B cell (primary cell): ENCODE data around the gene PDE4DIP. TPM values are rescaled to one million over a fixed set of nuclear protein-coding genes. Genes with fewer than 3 reads are reported as not detected.
"Not testable (repeated sequence)": the region's sequence is repeated elsewhere in the genome, so short reads cannot be mapped to it uniquely, and the experiment has no call there.

Source experiments
- ATAC-seq: fragments of 200-7000 bp; cut with Tn5 transposase; one replicate; pipeline ENCODE4 v1.10.0; 2021; ENCODE audit warnings: low read depth, mild to moderate bottlenecking, moderate number of reproducible peaks, moderate library complexity
- CTCF ChIA-PET: fragments of 350-600 bp; sonication (Branson Sonifier 250); formaldehyde crosslinking; loops from one replicate; lab custom pipeline; 2021; ENCODE audit warnings: antibody characterized with exemption, inconsistent platforms; lab: Charles Lee
- POLR2A ChIA-PET: fragments of 350-600 bp; sonication (Branson Sonifier 250); formaldehyde crosslinking; loops from one replicate; lab custom pipeline; 2021; ENCODE audit warnings: antibody characterized with exemption; lab: Charles Lee
- DNase-seq: peaks from one replicate; pipeline ENCODE4 v3.0.0; 2013
- H2AFZ ChIP-seq: 2 replicates; pipeline ENCODE4 v1.6.1; 2012; ENCODE audit warnings: mild to moderate bottlenecking, low read depth, low read length; ENCODE audit not compliant: insufficient read depth, poor library complexity, severe bottlenecking
- H3K27ac ChIP-seq, 2 donors: 1 replicate in 1 of 2; 2 replicates in 1 of 2; pipeline ENCODE4 v1.5.1; 2012 to 2013; ENCODE audit warnings: low read length in 2 of 2, mild to moderate bottlenecking in 2 of 2, moderate library complexity in 1 of 2
- H3K27me3 ChIP-seq, 4 experiments: fragments of 200-600 bp in 1 of 4; sonication (generic) in 1 of 4; replicated peaks in 1 of 4; 1 replicate in 2 of 4; 2 replicates in 2 of 4; pipeline versions ENCODE4 v1.6.1 to v1.7.0; 2013 to 2016; ENCODE audit warnings: low read length in 3 of 4, mild to moderate bottlenecking in 2 of 4, mixed read lengths in 1 of 4, moderate library complexity in 1 of 4; ENCODE audit not compliant: insufficient read depth in 4 of 4, control insufficient read depth in 3 of 4; ENCODE audit errors: control extremely low read depth in 1 of 4
- H3K36me3 ChIP-seq, 2 experiments: replicated peaks in 1 of 2; 1 replicate in 1 of 2; 2 replicates in 1 of 2; pipeline versions ENCODE4 v1.6.1 to v1.7.1; 2013; ENCODE audit warnings: low read length in 1 of 2; ENCODE audit not compliant: insufficient read depth in 2 of 2, control insufficient read depth in 1 of 2; ENCODE audit errors: control extremely low read depth in 1 of 2, extremely low read depth in 1 of 2
- H3K4me1 ChIP-seq, 2 donors: fragments of 200-600 bp in 1 of 2; sonication (generic) in 1 of 2; 1 replicate in 1 of 2; 2 replicates in 1 of 2; pipeline versions ENCODE4 v1.5.1 to v1.6.1; 2013 to 2017; ENCODE audit warnings: low read length in 2 of 2; ENCODE audit not compliant: control insufficient read depth in 2 of 2, insufficient read depth in 2 of 2
- H3K4me2 ChIP-seq: replicated peaks from 2 replicates; pipeline ENCODE3; 2012; ENCODE audit warnings: mild to moderate bottlenecking, low read depth, low read length; ENCODE audit not compliant: poor library complexity, severe bottlenecking
- H3K4me3 ChIP-seq, 5 experiments: fragments of 200-600 bp in 1 of 5; sonication (generic) in 1 of 5; 1 replicate in 3 of 5; 2 replicates in 2 of 5; pipeline versions ENCODE4 v1.5.1 to v1.7.0; 2011 to 2016; ENCODE audit warnings: low read length in 4 of 5, mild to moderate bottlenecking in 4 of 5, low read depth in 2 of 5, control low read depth in 1 of 5, moderate library complexity in 1 of 5; ENCODE audit not compliant: insufficient read depth in 1 of 5; ENCODE audit errors: control extremely low read depth in 1 of 5, extremely low read depth in 1 of 5
- H3K79me2 ChIP-seq: fragments of 200-600 bp; sonication (generic); one replicate; pipeline ENCODE4 v1.6.0; 2016; ENCODE audit warnings: low read length; ENCODE audit not compliant: control insufficient read depth, insufficient read depth
- H3K9ac ChIP-seq: fragments of 200-600 bp; sonication (generic); 2 replicates; pipeline ENCODE4 v1.6.1; 2017; ENCODE audit warnings: mild to moderate bottlenecking, low read length, moderate library complexity
- H3K9me3 ChIP-seq, 3 donors: one replicate each; pipeline versions ENCODE4 v1.6.1 to v1.7.1; 2013; ENCODE audit warnings: low read length in 2 of 3; ENCODE audit not compliant: control insufficient read depth in 2 of 3, insufficient read depth in 1 of 3; ENCODE audit errors: control extremely low read depth in 1 of 3
- H4K20me1 ChIP-seq: 2 replicates; pipeline ENCODE4 v1.6.0; 2012; ENCODE audit warnings: mild to moderate bottlenecking, low read length; ENCODE audit not compliant: insufficient read depth, control insufficient read depth, poor library complexity, severe bottlenecking
- H3K27ac Mint-ChIP-seq: one replicate; pipeline ENCODE4 v1.8.0; 2021; ENCODE audit warnings: mixed read lengths
- H3K27me3 Mint-ChIP-seq: one replicate; pipeline ENCODE4 v1.8.0; 2021; ENCODE audit warnings: mixed read lengths
- H3K4me1 Mint-ChIP-seq: one replicate; pipeline ENCODE4 v1.8.0; 2021; ENCODE audit warnings: mixed read lengths
- H3K4me3 Mint-ChIP-seq: one replicate; pipeline ENCODE4 v1.8.0; 2021; ENCODE audit warnings: mixed read lengths
- H3K9me3 Mint-ChIP-seq: one replicate; pipeline ENCODE4 v1.8.0; 2022; ENCODE audit warnings: mixed read lengths; ENCODE audit not compliant: insufficient read depth
- WGBS: methylation state at CpG from one replicate; pipeline ENCODE4 v1.1.5; 2013; ENCODE audit warnings: missing lambda C conversion rate; ENCODE audit not compliant: insufficient coverage; 5-methylcytosine and 5-hydroxymethylcytosine counted together
- intact Hi-C: fragments of 100-400 bp; cut with micrococcal nuclease; formaldehyde crosslinking; loops from one replicate; pipeline ENCODE4 v1.10.0; 2022
- polyA plus RNA-seq: library from polyadenylated mRNA; depleted of rRNA; stranded (reverse); fragments of >200 nt; gene quantifications from 2 replicates; pipeline ENCODE4 v1.2.3, GENCODE V29; 2012
- total RNA-seq, 2 donors: library from RNA; stranded (reverse); fragments of 120-200 nt in 1 of 2; gene quantifications; 1 replicate in 1 of 2; 2 replicates in 1 of 2; pipeline versions ENCODE4 v1.2.3 to v1.2.4, GENCODE V29; 2013 to 2022

The PDE4DIP gene
- total and polyA plus RNA-seq, 2 donors (not counting 1 experiment from before 2014, with no cell fraction given), result 18.4 to 63.9 TPM

GRCh38 chr1:149024327-149024726, 180.1 kb downstream of the PDE4DIP start:
- H3K4me2 ChIP-seq, H3K9ac ChIP-seq, DNase-seq, H2AFZ ChIP-seq, ATAC-seq, H3K9me3 Mint-ChIP-seq, H4K20me1 ChIP-seq, H3K4me3 ChIP-seq, CTCF ChIA-PET, H3K27me3 Mint-ChIP-seq, H3K36me3 ChIP-seq, H3K79me2 ChIP-seq, H3K4me1 Mint-ChIP-seq, H3K27me3 ChIP-seq, H3K4me3 Mint-ChIP-seq, H3K9me3 ChIP-seq, H3K27ac Mint-ChIP-seq, H3K4me1 ChIP-seq, intact Hi-C loops, POLR2A ChIA-PET, H3K27ac ChIP-seq: not testable (repeated sequence)
- WGBS, result no CpG with 5 or more reads among the region's 3 CpGs

GRCh38 chr1:149033916-149034315, 189.7 kb downstream of the PDE4DIP start:
- H3K27me3 Mint-ChIP-seq, H3K4me1 Mint-ChIP-seq, DNase-seq, H3K79me2 ChIP-seq, POLR2A ChIA-PET, H4K20me1 ChIP-seq, H3K27ac ChIP-seq, H3K27me3 ChIP-seq, H3K4me1 ChIP-seq, H3K9ac ChIP-seq, ATAC-seq, H3K36me3 ChIP-seq, H2AFZ ChIP-seq, intact Hi-C loops, H3K4me2 ChIP-seq, H3K27ac Mint-ChIP-seq, H3K4me3 Mint-ChIP-seq, CTCF ChIA-PET, H3K9me3 ChIP-seq, H3K9me3 Mint-ChIP-seq, H3K4me3 ChIP-seq: not testable (repeated sequence)
- no CpG with 5 or more reads among the region's 3 CpGs for WGBS

DNA sequence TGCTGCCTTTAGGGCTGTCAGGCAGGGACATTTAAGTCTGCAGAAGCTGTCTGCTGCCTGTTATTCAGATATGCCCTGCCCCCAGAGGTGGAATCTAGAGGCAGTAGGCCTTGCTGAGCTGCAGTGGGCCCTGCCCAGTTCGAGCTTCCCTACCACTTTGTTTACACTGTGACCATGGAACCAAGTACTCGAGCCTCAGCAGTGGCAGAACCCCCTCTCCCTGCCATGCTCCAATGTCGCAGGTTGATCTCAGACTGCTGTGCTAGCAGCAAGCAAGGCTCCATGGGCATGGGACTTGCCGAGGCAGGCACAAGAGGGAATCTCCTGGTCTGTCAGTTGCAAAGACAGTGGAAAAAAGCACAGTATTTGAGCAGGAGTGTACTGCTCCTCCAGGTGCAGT, 198.8 kb downstream of the PDE4DIP start:
- ATAC-seq, H2AFZ ChIP-seq, DNase-seq, H3K4me2 ChIP-seq, H3K27ac ChIP-seq, CTCF ChIA-PET, H3K27me3 ChIP-seq, H3K9ac ChIP-seq, H3K9me3 ChIP-seq, POLR2A ChIA-PET, H3K9me3 Mint-ChIP-seq, H3K4me1 Mint-ChIP-seq, H3K27me3 Mint-ChIP-seq, H3K79me2 ChIP-seq, H3K4me1 ChIP-seq, H3K4me3 Mint-ChIP-seq, H3K27ac Mint-ChIP-seq, H3K36me3 ChIP-seq, H3K4me3 ChIP-seq, intact Hi-C loops, H4K20me1 ChIP-seq: not testable (repeated sequence)
- no CpG with 5 or more reads among the region's 4 CpGs for WGBS

- H3K9me3 ChIP-seq, H3K9ac ChIP-seq, CTCF ChIA-PET, H3K4me2 ChIP-seq, H3K4me3 ChIP-seq, H4K20me1 ChIP-seq, H3K9me3 Mint-ChIP-seq, DNase-seq, H3K4me1 Mint-ChIP-seq, H2AFZ ChIP-seq, H3K27me3 Mint-ChIP-seq, intact Hi-C loops, ATAC-seq, H3K27me3 ChIP-seq, H3K27ac ChIP-seq, H3K4me1 ChIP-seq, H3K36me3 ChIP-seq, H3K27ac Mint-ChIP-seq, H3K79me2 ChIP-seq, H3K4me3 Mint-ChIP-seq, POLR2A ChIA-PET: not testable (repeated sequence)
- no CpG with 5 or more reads among the region's 3 CpGs for WGBS
Observed at GRCh38 chr1:149064611-149065010, 220.4 kb downstream of the PDE4DIP start.
